Endodermal cell (in vitro differentiated cells): ENCODE measurements around the gene CCL11. TPM values are rescaled to one million over a fixed set of nuclear protein-coding genes. Genes with fewer than 3 reads are reported as not detected.

Source experiments
- DNase-seq: peaks from one replicate; pipeline ENCODE4 v3.0.0-alpha.2; 2017
- H3K27ac ChIP-seq: 2 replicates; pipeline ENCODE4 v1.5.1; 2013; ENCODE audit warnings: mild to moderate bottlenecking, low read depth, low read length, moderate library complexity
- H3K27me3 ChIP-seq: 2 replicates; pipeline ENCODE4 v1.6.1; 2013; ENCODE audit warnings: mild to moderate bottlenecking, low read length, moderate library complexity; ENCODE audit not compliant: insufficient read depth, control insufficient read depth, poor library complexity, severe bottlenecking
- H3K36me3 ChIP-seq: 2 replicates; pipeline ENCODE4 v1.7.0; 2013; ENCODE audit warnings: mild to moderate bottlenecking, low read length, moderate library complexity; ENCODE audit not compliant: control insufficient read depth, insufficient read depth
- H3K4me1 ChIP-seq: one replicate; pipeline ENCODE4 v1.7.0; 2013; ENCODE audit warnings: low read length; ENCODE audit not compliant: control insufficient read depth, insufficient read depth
- H3K4me3 ChIP-seq: 2 replicates; pipeline ENCODE4 v1.5.1; 2013; ENCODE audit warnings: mild to moderate bottlenecking, low read length, moderate library complexity
- H3K9ac ChIP-seq: 2 replicates; pipeline ENCODE4 v1.6.1; 2013; ENCODE audit warnings: mild to moderate bottlenecking, low read length, moderate library complexity; ENCODE audit not compliant: poor library complexity, severe bottlenecking; ENCODE audit errors: extremely low read depth
- H3K9me3 ChIP-seq: 2 replicates; pipeline ENCODE4 v1.6.1; 2013; ENCODE audit warnings: mild to moderate bottlenecking, low read length, moderate library complexity; ENCODE audit not compliant: control insufficient read depth
- H3K27ac Mint-ChIP-seq: 2 replicates; pipeline ENCODE4 v1.8.0; 2020; ENCODE audit warnings: mixed read lengths
- H3K27me3 Mint-ChIP-seq: 2 replicates; pipeline ENCODE4 v1.8.0; 2021; ENCODE audit warnings: mild to moderate bottlenecking, mixed read lengths; ENCODE audit not compliant: insufficient read depth
- H3K36me3 Mint-ChIP-seq: 2 replicates; pipeline ENCODE4 v1.8.0; 2020; ENCODE audit warnings: low read depth, mixed read lengths
- H3K4me1 Mint-ChIP-seq: 2 replicates; pipeline ENCODE4 v1.8.0; 2020; ENCODE audit warnings: mixed read lengths
- H3K4me3 Mint-ChIP-seq: 2 replicates; pipeline ENCODE4 v1.8.0; 2020; ENCODE audit warnings: mild to moderate bottlenecking, moderate library complexity, mixed read lengths
- H3K9me3 Mint-ChIP-seq: 2 replicates; pipeline ENCODE4 v1.8.0; 2020; ENCODE audit warnings: mild to moderate bottlenecking, mixed read lengths
- CTCF ChIP-seq: fragments of 200-600 bp; sonication (generic); conservative IDR thresholded peaks from 2 replicates; pipeline ENCODE4 v1.5.0; 2021; ENCODE audit warnings: antibody characterized with exemption, mild to moderate bottlenecking
- WGBS, 2 experiments: methylation state at CpG; one replicate each; pipeline versions ENCODE4 v1.1.5 to v1.1.7; 2013; ENCODE audit warnings: missing lambda C conversion rate in 2 of 2, mixed read lengths in 1 of 2; ENCODE audit not compliant: insufficient coverage in 1 of 2, insufficient read length in 1 of 2; 5-methylcytosine and 5-hydroxymethylcytosine counted together
- total RNA-seq, 2 donors: library from RNA; stranded (reverse); fragmentation: NEBNext Ultra II Directional in 1 of 2; extraction: Animal tissue kit (Norgen Biotek cat#: 25700) in 1 of 2; gene quantifications; 2 replicates in 1 of 2; 3 replicates in 1 of 2; pipeline ENCODE4 v1.2.1, GENCODE V29; 2021

The CCL11 gene
- total RNA-seq, 2 donors from 2014 or later, result not detected

GRCh38 chr17:34307110-34307509 lies 21.6 kb downstream of the CCL11 start:
- no peak for TF ChIP-seq CTCF
- DNase-seq, result no peak
- Mint-ChIP-seq H3K4me1 (peaks cover 12% of the 10 kb centered on the region), H3K4me3 (no peak overlapping the region), H3K36me3 (peaks cover 3% of the 10 kb centered on the region), H3K9me3 (peaks cover 9% of the 10 kb centered on the region), H3K27ac (no peak overlapping the region), H3K27me3 (peaks cover 4% of the 10 kb centered on the region)
- H3K9ac ChIP-seq, result no peak overlapping the region
- no peaks in the 10 kb centered on the region for H3K4me1 ChIP-seq
- H3K4me3 ChIP-seq, result no peak overlapping the region
- no peak overlapping the region for H3K27ac ChIP-seq
- 80 to 100% methylated on average over 1 to 3 of the region's 3 CpGs for WGBS, 2 experiments
- no peaks in the 10 kb centered on the region for H3K27me3 ChIP-seq
- no peaks in the 10 kb centered on the region for H3K36me3 ChIP-seq
- peaks cover 13% of the 10 kb centered on the region for H3K9me3 ChIP-seq

GRCh38 chr17:34308371-34308770 lies 22.8 kb downstream of the CCL11 start:
- no peak for DNase-seq
- peaks cover 7% of the 10 kb centered on the region for H3K9me3 Mint-ChIP-seq
- peaks cover 3% of the 10 kb centered on the region for H3K36me3 Mint-ChIP-seq
- Histone ChIP-seq H3K36me3 (no peaks in the 10 kb centered on the region), H3K27me3 (no peaks in the 10 kb centered on the region), H3K9me3 (peaks cover 13% of the 10 kb centered on the region), H3K9ac (no peak overlapping the region), H3K4me1 (no peaks in the 10 kb centered on the region), H3K27ac (no peak overlapping the region), H3K4me3 (no peak overlapping the region)
- TF ChIP-seq CTCF, result no peak
- H3K27me3 Mint-ChIP-seq, result peaks cover 7% of the 10 kb centered on the region
- no peak overlapping the region for H3K27ac Mint-ChIP-seq
- H3K4me3 Mint-ChIP-seq, result no peak overlapping the region
- peaks cover 12% of the 10 kb centered on the region for H3K4me1 Mint-ChIP-seq

- WGBS, 2 experiments, result 88 to 100% methylated on average over 3 to 7 of the region's 7 CpGs
- peaks cover 20% of the 10 kb centered on the region for H3K27me3 Mint-ChIP-seq
- no peak for TF ChIP-seq CTCF
- no peaks in the 10 kb centered on the region for H3K36me3 ChIP-seq
- no peaks in the 10 kb centered on the region for H3K9me3 Mint-ChIP-seq
- H3K27ac Mint-ChIP-seq, result no peak overlapping the region
- no peak overlapping the region for H3K4me3 Mint-ChIP-seq
- no peaks in the 10 kb centered on the region for H3K27me3 ChIP-seq
- DNase-seq, result no peak
- H3K4me1 ChIP-seq, result no peaks in the 10 kb centered on the region
- H3K36me3 Mint-ChIP-seq, result no peaks in the 10 kb centered on the region
- no peak overlapping the region for H3K27ac ChIP-seq
- H3K9ac ChIP-seq, result no peak overlapping the region
- no peak overlapping the region for H3K4me3 ChIP-seq
- no peaks in the 10 kb centered on the region for H3K9me3 ChIP-seq
- H3K4me1 Mint-ChIP-seq, result peaks cover 7% of the 10 kb centered on the region
Measured at GRCh38 chr17:34311291-34311690, 25.7 kb downstream of the CCL11 start.
